ENCODE data around the gene MAN2C1.

- TF ChIP-seq CTCF (IDR thresholded peaks at IDR 0.05) (no peak), POLR2A (IDR thresholded peaks at IDR 0.05) (no peak), POLR2AphosphoS5 (IDR thresholded peaks at IDR 0.05) (no peak), EP300 (IDR thresholded peaks at IDR 0.05) (no peak)
These were observed 357 bp upstream of the MAN2C1 start for GRCh38 chr15:75368689-75369239.
